Breast epithelium (tissue), 4 donors: ENCODE data around the gene FADS6. TPM values are rescaled to one million over a fixed set of nuclear protein-coding genes. Genes with fewer than 3 reads are reported as not detected.
A peak's percentile ranks its signal among the peaks of the same experiment; 100 is the strongest.

ENCODE experiments used
- DNase-seq, 2 donors: peaks; one replicate each; pipeline ENCODE4 v3.0.0-alpha.2; 2019; ENCODE audit warnings: low spot score in 2 of 2
- H3K27ac ChIP-seq, 2 donors: fragments of 200-600 bp; sonication (generic) in 1 of 2; one replicate each; pipeline ENCODE4 v1.5.1; 2016 to 2019; ENCODE audit warnings: mild to moderate bottlenecking in 1 of 2
- H3K27me3 ChIP-seq, 2 donors: fragments of 200-600 bp; sonication (generic) in 1 of 2; one replicate each; pipeline versions ENCODE4 v1.5.1 to v1.6.0; 2017 to 2019; ENCODE audit warnings: control low read depth in 1 of 2, mild to moderate bottlenecking in 1 of 2
- H3K36me3 ChIP-seq: fragments of 200-600 bp; one replicate; pipeline ENCODE4 v1.5.1; 2019
- H3K4me1 ChIP-seq, 2 donors: fragments of 200-600 bp; sonication (generic); one replicate each; pipeline ENCODE4 v1.5.1; 2016 to 2019; ENCODE audit warnings: control low read depth in 1 of 2
- H3K4me3 ChIP-seq, 3 donors: fragments of 200-600 bp; sonication (generic); 1 replicate in 2 of 3; 2 replicates in 1 of 3; pipeline ENCODE4 v1.5.1; 2016 to 2019; ENCODE audit warnings: mild to moderate bottlenecking in 3 of 3, moderate library complexity in 2 of 3
- H3K9me3 ChIP-seq, 2 donors: fragments of 200-600 bp; sonication (generic) in 1 of 2; one replicate each; pipeline ENCODE4 v1.5.1; 2016 to 2019; ENCODE audit warnings: control low read depth in 1 of 2
- POLR2A ChIP-seq: fragments of 450-650 bp; IDR thresholded peaks from one replicate; pipeline ENCODE4 v1.6.1; 2016; ENCODE audit warnings: antibody characterized with exemption, mild to moderate bottlenecking, moderate library complexity
- POLR2AphosphoS5 ChIP-seq, 3 donors: sonication (generic); formaldehyde crosslinking; IDR thresholded peaks; one replicate each; pipeline ENCODE4 v1.6.1; 2017; ENCODE audit warnings: antibody characterized with exemption in 3 of 3
- intact Hi-C: fragments of 100-400 bp; cut with DNase I; formaldehyde crosslinking; loops from one replicate; pipeline ENCODE4 v1.15.1; 2023; ENCODE audit warnings: low total_unique reads
- total RNA-seq, 3 donors: library from RNA; depleted of rRNA; stranded (reverse); fragments of >200 nt; gene quantifications; one replicate each; pipeline ENCODE4 v1.1.0, GENCODE V29; 2016
- TF ChIP-seq, protein P1 (sequence below), 3 donors: fragments of 450-650 bp; IDR thresholded peaks; one replicate each; pipeline ENCODE4 v1.5.1; 2016 to 2017; ENCODE audit warnings: antibody characterized with exemption in 3 of 3, mild to moderate bottlenecking in 3 of 3, moderate library complexity in 3 of 3

FADS6 gene, protein sequence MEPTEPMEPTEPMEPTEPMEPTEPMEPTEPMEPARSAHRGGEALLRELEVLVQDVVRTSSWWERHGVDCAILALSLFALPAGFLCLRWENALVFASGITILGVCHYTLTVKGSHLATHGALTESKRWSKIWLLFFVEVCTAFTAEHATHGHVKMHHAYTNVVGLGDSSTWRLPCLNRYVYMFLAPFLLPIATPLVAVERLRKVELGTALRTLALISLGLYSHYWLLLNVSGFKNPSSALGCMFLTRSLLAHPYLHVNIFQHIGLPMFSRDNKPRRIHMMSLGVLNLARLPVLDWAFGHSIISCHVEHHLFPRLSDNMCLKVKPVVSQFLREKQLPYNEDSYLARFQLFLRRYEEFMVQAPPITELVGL
- total RNA-seq = under 1 TPM in 2 of 3 donors, not detected in 1; 0.33 to 0.80 TPM

DNA sequence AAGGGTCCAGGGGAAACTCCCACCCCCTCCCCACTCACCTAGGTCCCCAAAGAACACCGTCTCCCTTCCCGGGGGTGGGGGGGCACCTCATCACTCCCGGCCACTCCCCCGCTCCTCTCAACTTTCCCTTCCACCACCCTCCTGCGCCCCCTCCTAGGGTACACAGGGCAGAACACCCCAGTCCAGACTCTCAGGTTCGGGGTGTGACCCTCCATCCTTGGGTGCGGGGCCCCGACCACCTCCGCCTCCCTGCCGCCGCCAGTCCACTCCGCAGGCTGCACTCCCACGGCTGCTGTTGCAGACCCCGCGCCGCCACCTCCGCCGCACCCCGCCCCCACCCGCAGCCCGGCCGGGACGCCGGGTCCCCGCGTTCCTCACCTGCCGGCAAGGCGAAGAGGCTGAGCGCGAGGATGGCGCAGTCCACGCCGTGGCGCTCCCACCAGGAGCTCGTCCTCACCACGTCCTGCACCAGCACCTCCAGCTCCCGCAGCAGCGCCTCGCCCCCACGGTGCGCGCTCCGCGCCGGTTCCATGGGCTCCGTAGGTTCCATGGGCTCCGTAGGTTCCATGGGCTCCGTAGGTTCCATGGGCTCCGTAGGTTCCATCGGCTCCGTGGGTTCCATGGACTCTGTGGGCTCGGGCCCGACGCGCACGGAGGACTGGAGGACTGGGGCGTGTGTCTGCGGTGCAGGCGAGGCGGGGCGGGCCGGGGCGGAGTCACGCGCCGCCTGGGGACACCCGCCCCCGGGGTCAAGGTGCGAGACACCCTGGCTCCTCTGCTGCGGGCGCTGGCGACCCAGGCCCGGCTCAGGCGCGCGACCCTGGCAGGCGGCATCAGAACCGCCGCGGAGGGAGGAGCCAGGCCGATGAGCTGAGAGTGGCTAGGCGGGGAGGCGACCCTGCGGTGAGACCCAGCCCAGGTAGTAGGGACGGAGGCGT is at the start of gene FADS6:
Gene FADS6 (minus strand): TSS at position 660 of the 938 bp plus-strand sequence. CDS start 38 bp downstream, at position 622.
- TF ChIP-seq, protein P1, sequence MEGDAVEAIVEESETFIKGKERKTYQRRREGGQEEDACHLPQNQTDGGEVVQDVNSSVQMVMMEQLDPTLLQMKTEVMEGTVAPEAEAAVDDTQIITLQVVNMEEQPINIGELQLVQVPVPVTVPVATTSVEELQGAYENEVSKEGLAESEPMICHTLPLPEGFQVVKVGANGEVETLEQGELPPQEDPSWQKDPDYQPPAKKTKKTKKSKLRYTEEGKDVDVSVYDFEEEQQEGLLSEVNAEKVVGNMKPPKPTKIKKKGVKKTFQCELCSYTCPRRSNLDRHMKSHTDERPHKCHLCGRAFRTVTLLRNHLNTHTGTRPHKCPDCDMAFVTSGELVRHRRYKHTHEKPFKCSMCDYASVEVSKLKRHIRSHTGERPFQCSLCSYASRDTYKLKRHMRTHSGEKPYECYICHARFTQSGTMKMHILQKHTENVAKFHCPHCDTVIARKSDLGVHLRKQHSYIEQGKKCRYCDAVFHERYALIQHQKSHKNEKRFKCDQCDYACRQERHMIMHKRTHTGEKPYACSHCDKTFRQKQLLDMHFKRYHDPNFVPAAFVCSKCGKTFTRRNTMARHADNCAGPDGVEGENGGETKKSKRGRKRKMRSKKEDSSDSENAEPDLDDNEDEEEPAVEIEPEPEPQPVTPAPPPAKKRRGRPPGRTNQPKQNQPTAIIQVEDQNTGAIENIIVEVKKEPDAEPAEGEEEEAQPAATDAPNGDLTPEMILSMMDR (IDR thresholded peaks at IDR 0.05) = no peak
- TF ChIP-seq POLR2A (no peak), POLR2AphosphoS5 (IDR thresholded peaks at IDR 0.05) (no peak)
- Histone ChIP-seq H3K4me1 (no peaks in the 10 kb centered on the region), H3K27ac (no peak within 1 kb of the TSS), H3K9me3 (no peaks in the 10 kb centered on the region), H3K36me3 (no peaks in the 10 kb centered on the region), H3K4me3 (peak within 1 kb of the TSS in 2 of 3 donors; percentile 43 to 58), H3K27me3 (peaks cover 0 to 56% of the 10 kb centered on the region in 2 donors)
- intact Hi-C loops = no loop called here
- no peak for DNase-seq

DNA sequence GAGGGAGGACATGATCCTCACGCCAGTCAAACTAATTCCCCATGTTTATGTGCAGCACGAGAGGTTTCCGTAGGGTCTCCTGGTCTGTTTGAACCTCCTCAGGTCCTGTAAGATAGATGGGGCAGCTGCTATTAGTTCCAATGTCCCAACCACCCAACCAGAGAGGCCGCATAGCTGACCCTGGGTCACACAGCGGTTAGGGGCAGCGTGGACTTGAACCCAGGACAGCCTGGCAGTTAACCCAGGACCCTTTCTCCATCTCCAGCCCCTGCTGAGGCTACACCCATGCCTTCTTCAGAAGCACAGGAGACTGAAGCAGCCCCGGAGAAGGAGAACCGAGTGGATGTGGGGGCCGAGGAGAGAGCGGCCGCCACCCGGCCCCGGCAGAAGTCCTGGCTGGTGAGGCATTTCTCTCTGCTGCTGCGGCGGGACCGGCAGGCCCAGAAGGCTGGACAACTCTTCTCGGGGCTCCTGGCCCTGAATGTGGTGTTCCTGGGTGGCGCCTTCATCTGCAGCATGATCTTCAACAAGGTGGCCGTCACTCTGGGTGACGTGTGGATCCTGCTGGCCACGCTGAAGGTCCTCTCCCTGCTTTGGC is 47.8 kb upstream of the FADS6 start:
- H3K4me1 ChIP-seq = peaks cover 0 to 3% of the 10 kb centered on the region in 2 donors
- H3K4me3 ChIP-seq = no peak overlapping the region
- intact Hi-C loops = no loop called here
- H3K9me3 ChIP-seq = no peaks in the 10 kb centered on the region
- H3K27ac ChIP-seq = no peak overlapping the region
- TF ChIP-seq POLR2AphosphoS5 (IDR thresholded peaks at IDR 0.05) (no peak), POLR2A (no peak)
- TF ChIP-seq, protein P1 (IDR thresholded peaks at IDR 0.05) = no peak
- peaks cover 0 to 39% of the 10 kb centered on the region in 2 donors for H3K27me3 ChIP-seq
- no peak for DNase-seq
- H3K36me3 ChIP-seq = no peaks in the 10 kb centered on the region

DNA sequence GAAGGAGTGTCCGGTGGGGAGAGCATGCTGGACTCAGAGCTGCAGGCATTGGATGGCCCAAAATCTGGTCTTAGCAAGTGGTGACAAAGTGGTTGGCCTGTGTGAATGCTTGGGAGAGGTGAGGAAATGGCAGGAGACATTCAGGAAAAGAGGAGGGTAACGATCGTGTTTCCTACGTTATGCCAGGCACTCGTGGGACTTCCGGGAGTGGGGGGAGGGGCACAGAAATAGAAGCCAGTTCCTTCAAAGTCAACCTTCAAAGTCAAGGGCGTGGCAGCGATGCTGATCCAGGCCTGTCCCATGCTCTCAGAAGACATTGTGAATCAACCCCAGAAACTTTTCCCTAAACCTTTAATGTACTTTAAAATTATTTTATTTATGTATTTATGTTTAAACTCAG is 46.1 kb upstream of the FADS6 start:
- H3K27ac ChIP-seq = no peak overlapping the region
- no peak overlapping the region for H3K4me3 ChIP-seq
- intact Hi-C loops = no loop called here
- TF ChIP-seq POLR2A (no peak), POLR2AphosphoS5 (IDR thresholded peaks at IDR 0.05) (no peak)
- TF ChIP-seq, protein P1 (IDR thresholded peaks at IDR 0.05) = no peak
- peaks cover 0 to 11% of the 10 kb centered on the region in 2 donors for H3K4me1 ChIP-seq
- DNase-seq = no peak
- peaks cover 0 to 53% of the 10 kb centered on the region in 2 donors for H3K27me3 ChIP-seq
- H3K9me3 ChIP-seq = no peaks in the 10 kb centered on the region
- H3K36me3 ChIP-seq = no peaks in the 10 kb centered on the region

DNA sequence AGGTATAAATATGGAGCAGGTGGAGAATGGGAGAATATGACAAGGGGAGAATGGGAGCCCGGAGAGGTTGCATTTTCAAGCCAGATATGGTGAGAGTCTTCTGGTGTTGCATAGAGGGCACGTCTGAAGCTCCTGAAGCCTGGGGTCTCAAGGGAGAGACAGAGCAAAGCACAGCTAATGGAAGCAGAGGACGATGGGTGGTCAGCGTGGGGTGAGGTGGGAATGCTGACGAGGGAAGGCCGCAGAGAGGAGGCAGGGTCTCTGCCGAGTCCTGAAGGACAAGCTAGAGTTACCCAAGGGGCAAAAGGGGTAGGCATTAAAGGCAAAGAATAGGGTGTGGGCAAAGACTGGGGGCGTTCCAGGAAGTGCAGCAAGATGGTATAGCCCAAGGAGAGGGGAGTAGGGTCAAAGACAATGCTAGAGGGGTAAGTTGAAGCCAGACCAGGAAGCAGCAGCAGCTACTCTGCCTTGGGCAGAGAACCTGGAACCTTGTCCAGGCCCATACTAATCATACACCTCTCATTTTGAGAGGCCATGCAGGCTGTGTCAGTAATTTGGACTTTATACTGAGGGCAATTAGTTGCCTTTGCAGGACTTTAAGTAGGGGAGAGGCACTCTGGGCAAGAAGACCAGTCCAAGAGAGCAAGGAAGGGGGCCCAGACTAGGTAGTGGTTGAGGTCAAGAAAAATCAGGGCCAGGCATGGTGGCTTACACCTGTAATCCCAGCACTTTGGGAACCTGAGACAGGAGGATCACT is 44.9 kb upstream of the FADS6 start:
- Histone ChIP-seq H3K4me3 (no peak overlapping the region), H3K4me1 (peaks cover 0 to 11% of the 10 kb centered on the region in 2 donors), H3K36me3 (no peaks in the 10 kb centered on the region), H3K9me3 (no peaks in the 10 kb centered on the region), H3K27ac (no peak overlapping the region), H3K27me3 (peaks cover 0 to 49% of the 10 kb centered on the region in 2 donors)
- DNase-seq = no peak
- intact Hi-C loops = no loop called here
- TF ChIP-seq, protein P1 (IDR thresholded peaks at IDR 0.05) = no peak
- no peak for TF ChIP-seq POLR2A
- no peak for TF ChIP-seq POLR2AphosphoS5 (IDR thresholded peaks at IDR 0.05)
